Activated T-cell treated with anti-CD3 and anti-CD28 coated beads, Interleukin-2, amount 50 U/mL, for 72 hours (primary cell): ENCODE data around the gene GRPEL2. TPM values are rescaled to one million over a fixed set of nuclear protein-coding genes. Genes with fewer than 3 reads are reported as not detected.

ENCODE experiments used
- total RNA-seq, 2 donors: library from RNA; stranded (reverse); gene quantifications; one replicate each; pipeline ENCODE4 v1.2.3, GENCODE V29; 2022

GRPEL2 gene
- total RNA-seq, 2 donors from 2014 or later: 39.6 to 42.7 TPM

Other genes with a start within 250 kb of the GRPEL2 start
- gene ABLIM3, start 204.0 kb upstream of the GRPEL2 start, total RNA-seq: under 1 TPM; 0.14 to 0.19 TPM
- under 1 TPM; 0.12 to 0.17 TPM for gene AFAP1L1, start 73.6 kb upstream of the GRPEL2 start, total RNA-seq
- gene PCYOX1L, start 12.5 kb downstream of the GRPEL2 start, total RNA-seq: 10 to 100 TPM; 18.2 to 24.4 TPM
- not detected for gene IL17B, start 33.8 kb downstream of the GRPEL2 start, total RNA-seq
- 100 to 1,000 TPM; 176 to 209 TPM for gene CSNK1A1, start 205.9 kb downstream of the GRPEL2 start, total RNA-seq
- gene ARHGEF37, start 236.0 kb downstream of the GRPEL2 start, total RNA-seq: 1 to 10 TPM; 1.6 to 3.7 TPM